Endothelial cell of umbilical vein (primary cell): Measurements from ENCODE around the gene FGD5. TPM values are rescaled to one million over a fixed set of nuclear protein-coding genes. Genes with fewer than 3 reads are reported as not detected.

Source experiments
- BruUV-seq: library from RNA; stranded (reverse); fragments of 400-500 nt; replicated peaks from 2 replicates; lab custom pipeline; 2021; lab: Mats Ljungman, UMichigan
- CTCF ChIA-PET: fragments of 300-600, 350-600 bp; sonication (Branson Sonifier 250); formaldehyde crosslinking; loops from one replicate; lab custom pipeline; 2021; ENCODE audit warnings: antibody characterized with exemption, inconsistent platforms; lab: Charles Lee
- POLR2A ChIA-PET: fragments of 300-600, 350-600 bp; sonication (Branson Sonifier 250); formaldehyde crosslinking; loops from one replicate; lab custom pipeline; 2021; ENCODE audit warnings: antibody characterized with exemption, inconsistent platforms; lab: Charles Lee
- DNase-seq: peaks from one replicate; pipeline ENCODE4 v3.0.0-alpha.2; 2011; ENCODE audit warnings: low read depth, low spot score
- FAIRE-seq: peaks from 2 replicates; lab custom pipeline; 2011; peaks lifted over from hg19 to GRCh38; lab: Jason Lieb, UNC
- H2AFZ ChIP-seq: 2 replicates; pipeline ENCODE4 v1.6.0; 2012; ENCODE audit warnings: low read depth, low read length, control low read depth, inconsistent platforms
- H3K27ac ChIP-seq: 2 replicates; pipeline ENCODE4 v1.5.1; 2011; ENCODE audit warnings: low read depth, mild to moderate bottlenecking, control low read depth, low read length, moderate library complexity; ENCODE audit not compliant: insufficient read depth
- H3K27me3 ChIP-seq, 2 experiments: 2 replicates each; pipeline versions ENCODE4 v1.6.0 to v1.6.1; 2011; ENCODE audit warnings: low read length in 2 of 2, mixed read lengths in 1 of 2; ENCODE audit not compliant: control insufficient read depth in 2 of 2, insufficient read depth in 2 of 2
- H3K36me3 ChIP-seq, 2 experiments: 2 replicates in 1 of 2; 3 replicates in 1 of 2; pipeline ENCODE4 v1.5.1; 2011; ENCODE audit warnings: low read length in 2 of 2, mild to moderate bottlenecking in 1 of 2, moderate library complexity in 1 of 2; ENCODE audit not compliant: control insufficient read depth in 2 of 2, insufficient read depth in 2 of 2; ENCODE audit errors: extremely low read depth in 1 of 2
- H3K4me1 ChIP-seq: 3 replicates; pipeline ENCODE4 v1.5.1; 2011; ENCODE audit warnings: mild to moderate bottlenecking, low read length; ENCODE audit not compliant: control insufficient read depth, insufficient read depth; ENCODE audit errors: extremely low read depth
- H3K4me2 ChIP-seq: 2 replicates; pipeline ENCODE4 v1.6.1; 2011; ENCODE audit warnings: low read length, control low read depth, mixed read lengths; ENCODE audit not compliant: insufficient read depth
- H3K4me3 ChIP-seq, 3 experiments: fragments of 200-600 bp in 1 of 3; sonication (generic), shearing (Covaris generic) in 1 of 3; replicated peaks in 1 of 3; 2 replicates each; pipeline ENCODE4 v1.5.1; 2011 to 2016; ENCODE audit warnings: control low read depth in 3 of 3, low read length in 3 of 3, mild to moderate bottlenecking in 2 of 3, inconsistent platforms in 1 of 3, low read depth in 1 of 3, moderate library complexity in 1 of 3; ENCODE audit not compliant: insufficient read depth in 1 of 3
- H3K79me2 ChIP-seq: 2 replicates; pipeline ENCODE4 v1.6.0; 2012; ENCODE audit warnings: low read length, inconsistent platforms; ENCODE audit not compliant: control insufficient read depth, insufficient read depth
- H3K9ac ChIP-seq: replicated peaks from 2 replicates; pipeline ENCODE3; 2011; ENCODE audit warnings: low read length, control low read depth; ENCODE audit not compliant: insufficient read depth; ENCODE audit errors: extremely low read depth
- H3K9me1 ChIP-seq: replicated peaks from 3 replicates; pipeline ENCODE4 v1.6.0; 2011; ENCODE audit warnings: mild to moderate bottlenecking, low read length; ENCODE audit not compliant: control insufficient read depth, insufficient read depth; ENCODE audit errors: extremely low read depth
- H3K9me3 ChIP-seq: replicated peaks from 2 replicates; pipeline ENCODE4 v1.5.1; 2012; ENCODE audit warnings: low read length, inconsistent platforms; ENCODE audit not compliant: control insufficient read depth, insufficient read depth
- H4K20me1 ChIP-seq: replicated peaks from 2 replicates; pipeline ENCODE3; 2011; ENCODE audit warnings: mild to moderate bottlenecking, low read length; ENCODE audit not compliant: control insufficient read depth, insufficient read depth; ENCODE audit errors: extremely low read depth
- EZH2 ChIP-seq: IDR thresholded peaks from 2 replicates; pipeline ENCODE4 v1.6.1; 2012; ENCODE audit warnings: borderline replicate concordance, low read depth, mild to moderate bottlenecking, moderate library complexity, low read length, inconsistent platforms; ENCODE audit not compliant: severe bottlenecking
- FOS ChIP-seq: IDR thresholded peaks from 2 replicates; pipeline ENCODE4 v1.6.1; 2011; ENCODE audit warnings: mild to moderate bottlenecking, low read length, moderate library complexity, borderline replicate concordance; ENCODE audit not compliant: insufficient read depth
- GATA2 ChIP-seq: IDR thresholded peaks from 2 replicates; pipeline ENCODE4 v1.7.0; 2011; ENCODE audit warnings: low read depth, mild to moderate bottlenecking, moderate library complexity, mixed read lengths, low read length; ENCODE audit not compliant: insufficient read length, insufficient read depth
- JUN ChIP-seq: IDR thresholded peaks from 2 replicates; pipeline ENCODE4 v1.6.1; 2011; ENCODE audit warnings: borderline replicate concordance, low read depth; ENCODE audit not compliant: insufficient read length, insufficient read depth
- MYC ChIP-seq: IDR thresholded peaks from one replicate; pipeline ENCODE4 v1.6.1; 2011; ENCODE audit warnings: mild to moderate bottlenecking, low read depth, low read length
- POLR2A ChIP-seq: IDR thresholded peaks from 2 replicates; pipeline ENCODE4 v1.6.1; 2012; ENCODE audit warnings: low read depth, mild to moderate bottlenecking, control low read depth, low read length
- POLR2AphosphoS5 ChIP-seq: IDR thresholded peaks from 2 replicates; pipeline ENCODE4 v1.6.1; 2012; ENCODE audit warnings: low read depth, mild to moderate bottlenecking, control low read depth, low read length, moderate library complexity; ENCODE audit not compliant: insufficient read depth
- dilution Hi-C: fragments of 300-500 bp; cut with MboI; formaldehyde crosslinking; loops from one replicate; pipeline ENCODE4 v1.15.0; 2019; ENCODE audit warnings: low sequenced_read_pairs; ENCODE audit not compliant: extremely low pct_ligation_motif_present
- intact Hi-C: fragments of 100-400 bp; cut with micrococcal nuclease; formaldehyde crosslinking; loops from one replicate; pipeline ENCODE4 v1.10.0; 2022
- polyA plus RNA-seq, 4 experiments: library from polyadenylated mRNA; depleted of rRNA in 3 of 4; stranded (reverse) in 3 of 4; unstranded in 1 of 4; fragments of >200 nt; gene quantifications; 2 replicates each; pipeline versions ENCODE4 v1.2.1 to v1.2.3, GENCODE V29; 2011 to 2012; ENCODE audit warnings: missing spikeins in 1 of 4
- total RNA-seq: library from RNA; stranded (reverse); gene quantifications from 2 replicates; pipeline ENCODE4 v1.2.3, GENCODE V29; 2021
- TF ChIP-seq, protein P1 (sequence below), 2 donors: IDR thresholded peaks; 1 replicate in 1 of 2; 2 replicates in 1 of 2; pipeline ENCODE4 v1.5.1; 2011; ENCODE audit warnings: low read length in 2 of 2, mild to moderate bottlenecking in 2 of 2, moderate library complexity in 2 of 2, control low read depth in 1 of 2, inconsistent platforms in 1 of 2, low read depth in 1 of 2; ENCODE audit not compliant: insufficient read depth in 1 of 2; ENCODE audit errors: extremely low read depth in 1 of 2
- TF ChIP-seq, protein P2 (sequence below): IDR thresholded peaks from 2 replicates; pipeline ENCODE4 v1.6.1; 2011; ENCODE audit not compliant: insufficient read depth, insufficient read length

Gene FGD5
- total and polyA plus RNA-seq, 2 donors (not counting 3 experiments of a cell fraction or from before 2014, with no cell fraction given), result 49.6 to 134 TPM

DNA sequence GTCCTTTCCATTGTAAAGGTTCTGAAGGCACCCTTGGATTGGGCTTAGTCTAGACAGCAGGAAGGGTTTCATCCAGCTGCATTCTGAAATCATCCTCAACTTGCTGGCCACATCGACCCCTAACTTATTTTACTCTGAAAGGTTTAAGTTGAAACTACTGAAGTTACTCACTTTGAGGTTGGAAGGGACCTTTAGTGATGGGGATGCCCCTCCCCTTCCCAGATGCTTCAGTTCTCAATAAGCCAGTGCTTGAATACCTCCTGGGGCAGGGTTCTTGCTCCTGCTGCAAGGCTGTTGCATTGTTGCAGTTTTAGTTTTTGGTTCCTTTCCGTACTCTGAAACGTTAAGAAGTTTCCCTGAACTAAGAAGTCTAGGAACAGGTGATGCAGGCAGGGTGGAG, 26.4 kb downstream of the FGD5 start:
- no peak for FAIRE-seq
- H3K27me3 ChIP-seq, result no peaks in the 10 kb centered on the region
- CTCF ChIA-PET, result interaction anchor here (0.6 to 1.2 kb wide), 2 partner anchors 54 to 64 kb away, joined by 3 read pairs; no protein-coding TSS in a partner anchor
- H3K4me1 ChIP-seq, result peaks cover 21% of the 10 kb centered on the region
- TF ChIP-seq POLR2AphosphoS5 (no peak), JUN (no peak), POLR2A (no peak), EZH2 (no peak), MYC (no peak), GATA2 (no peak), FOS (no peak)
- TF ChIP-seq, protein P1, sequence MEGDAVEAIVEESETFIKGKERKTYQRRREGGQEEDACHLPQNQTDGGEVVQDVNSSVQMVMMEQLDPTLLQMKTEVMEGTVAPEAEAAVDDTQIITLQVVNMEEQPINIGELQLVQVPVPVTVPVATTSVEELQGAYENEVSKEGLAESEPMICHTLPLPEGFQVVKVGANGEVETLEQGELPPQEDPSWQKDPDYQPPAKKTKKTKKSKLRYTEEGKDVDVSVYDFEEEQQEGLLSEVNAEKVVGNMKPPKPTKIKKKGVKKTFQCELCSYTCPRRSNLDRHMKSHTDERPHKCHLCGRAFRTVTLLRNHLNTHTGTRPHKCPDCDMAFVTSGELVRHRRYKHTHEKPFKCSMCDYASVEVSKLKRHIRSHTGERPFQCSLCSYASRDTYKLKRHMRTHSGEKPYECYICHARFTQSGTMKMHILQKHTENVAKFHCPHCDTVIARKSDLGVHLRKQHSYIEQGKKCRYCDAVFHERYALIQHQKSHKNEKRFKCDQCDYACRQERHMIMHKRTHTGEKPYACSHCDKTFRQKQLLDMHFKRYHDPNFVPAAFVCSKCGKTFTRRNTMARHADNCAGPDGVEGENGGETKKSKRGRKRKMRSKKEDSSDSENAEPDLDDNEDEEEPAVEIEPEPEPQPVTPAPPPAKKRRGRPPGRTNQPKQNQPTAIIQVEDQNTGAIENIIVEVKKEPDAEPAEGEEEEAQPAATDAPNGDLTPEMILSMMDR (IDR thresholded peaks at IDR 0.05; ENCODE audit: extremely low read depth in 1 of 2, insufficient read depth in 1 of 2, low read depth in 1 of 2, low read length in 2 of 2), result no peak
- TF ChIP-seq, protein P2, sequence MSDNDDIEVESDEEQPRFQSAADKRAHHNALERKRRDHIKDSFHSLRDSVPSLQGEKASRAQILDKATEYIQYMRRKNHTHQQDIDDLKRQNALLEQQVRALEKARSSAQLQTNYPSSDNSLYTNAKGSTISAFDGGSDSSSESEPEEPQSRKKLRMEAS, result no peak
- no peak for DNase-seq
- BruUV-seq, result no TSS peak
- no peak overlapping the region for H3K4me3 ChIP-seq
- H3K4me2 ChIP-seq, result no peak overlapping the region
- POLR2A ChIA-PET, result no interaction called here
- no peak overlapping the region for H3K27ac ChIP-seq
- H3K9me1 ChIP-seq, result no peaks in the 10 kb centered on the region
- H3K9ac ChIP-seq, result no peak overlapping the region
- intact Hi-C loops (loop anchor here (5.0 kb wide), 1 partner anchor 173 kb away; no protein-coding TSS in a partner anchor), dilution Hi-C loops (loop anchor here (10.0 kb wide), 1 partner anchor 60 kb away; no protein-coding TSS in a partner anchor)
- H2AFZ ChIP-seq, result no peak overlapping the region
- no peaks in the 10 kb centered on the region for H4K20me1 ChIP-seq
- H3K36me3 ChIP-seq, result no peaks in the 10 kb centered on the region
- H3K9me3 ChIP-seq, result no peaks in the 10 kb centered on the region
- H3K79me2 ChIP-seq, result peaks cover 77% of the 10 kb centered on the region
